ENCODE data around the gene RXRA.

RXRA gene

DNA sequence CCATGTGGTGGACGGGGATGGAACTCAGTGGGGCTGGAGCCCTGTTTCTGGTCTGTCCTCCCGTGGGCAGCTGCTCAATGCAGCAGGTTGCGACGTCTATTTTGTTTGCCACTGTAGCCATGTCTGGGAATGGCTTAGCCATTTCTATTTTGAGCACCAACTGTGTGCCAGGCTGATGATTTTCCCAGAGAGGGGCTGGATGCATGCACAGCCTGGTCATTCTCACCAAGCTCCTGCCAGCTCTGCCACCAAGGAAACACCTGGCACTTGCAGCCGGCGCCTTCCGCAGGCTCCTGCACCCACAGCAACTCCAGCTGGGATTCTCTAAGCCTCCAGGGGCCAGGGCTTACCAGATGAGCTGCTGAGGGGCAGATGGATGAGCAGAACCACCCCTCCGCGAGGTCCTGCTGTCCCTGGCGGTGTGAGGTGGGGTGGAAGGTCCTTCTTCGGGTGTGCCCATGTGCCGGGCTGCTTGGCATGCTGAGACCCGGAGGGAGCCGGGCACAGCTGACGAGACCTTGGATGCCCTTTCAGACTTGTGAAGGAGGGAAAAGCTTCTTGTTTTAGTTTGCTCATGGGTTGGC lies 151.2 kb downstream of the RXRA start:
- DNase-seq, result no peak

DNA sequence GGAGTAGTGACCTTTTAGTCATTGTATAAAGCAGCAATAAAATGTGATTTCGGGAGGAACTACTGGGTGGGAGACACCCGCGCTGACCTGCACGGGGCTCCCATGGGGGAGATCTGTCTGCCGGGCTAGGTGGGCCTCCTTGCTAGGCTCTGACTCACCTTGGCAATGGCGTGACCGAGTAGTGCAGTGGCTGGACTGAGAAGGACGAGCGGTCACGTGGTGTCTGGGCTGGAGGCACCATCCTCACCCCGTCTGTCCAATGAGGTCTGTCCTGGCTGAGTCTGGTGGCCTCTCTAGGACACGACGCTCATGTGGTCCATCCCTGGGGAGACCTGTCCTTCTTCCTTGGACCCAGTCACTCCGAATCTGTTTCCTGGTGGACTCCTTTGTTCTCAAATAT lies 151.7 kb downstream of the RXRA start:
- DNase-seq, result no peak

- no peak for DNase-seq
Measured at GRCh38 chr9:134481762-134482161, 155.5 kb downstream of the RXRA start.

- no peak for DNase-seq
Measured at GRCh38 chr9:134482226-134482625, 156.0 kb downstream of the RXRA start.

DNA sequence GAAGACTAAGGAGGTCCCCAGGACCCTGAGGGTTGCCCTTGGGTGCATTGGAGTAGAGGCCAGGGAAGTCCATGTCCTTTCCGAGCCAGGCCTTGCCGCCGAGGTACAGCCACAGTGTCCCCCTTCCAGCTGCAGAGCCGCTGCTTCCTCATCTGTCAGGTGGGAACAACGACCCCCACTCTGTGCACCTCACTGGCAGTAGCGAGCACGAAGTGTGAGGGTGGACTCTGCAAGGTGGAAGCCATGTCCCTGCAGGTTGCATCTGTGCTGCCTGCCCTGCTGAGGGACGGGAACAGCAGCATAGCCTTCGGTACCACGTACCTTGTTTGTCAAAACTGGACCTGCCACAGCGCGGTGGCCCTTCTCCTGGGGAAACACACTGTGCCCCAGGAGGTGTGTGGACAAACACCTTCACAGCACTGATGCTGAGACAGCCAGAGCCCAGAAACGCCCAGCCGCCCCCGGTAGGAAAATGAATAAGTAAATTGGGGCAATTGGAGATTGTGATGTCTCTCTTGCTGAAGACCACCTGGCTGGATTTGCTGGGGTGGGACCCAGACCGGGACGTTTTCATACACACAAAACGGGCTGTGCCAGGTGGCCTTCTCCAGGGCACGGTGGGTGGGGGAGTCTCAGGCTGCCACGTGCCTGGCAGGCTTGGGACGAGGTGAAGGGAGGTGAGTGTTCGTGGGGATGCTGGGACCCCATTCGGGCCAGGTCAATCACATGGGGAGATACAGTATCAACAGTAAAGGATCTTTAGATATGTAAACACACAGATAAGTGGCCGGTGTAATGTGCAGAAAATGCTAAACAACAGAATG lies 157.3 kb downstream of the RXRA start:
- no peak for DNase-seq

GRCh38 chr9:134484479-134484878 lies 158.2 kb downstream of the RXRA start:
- DNase-seq, result no peak

DNA sequence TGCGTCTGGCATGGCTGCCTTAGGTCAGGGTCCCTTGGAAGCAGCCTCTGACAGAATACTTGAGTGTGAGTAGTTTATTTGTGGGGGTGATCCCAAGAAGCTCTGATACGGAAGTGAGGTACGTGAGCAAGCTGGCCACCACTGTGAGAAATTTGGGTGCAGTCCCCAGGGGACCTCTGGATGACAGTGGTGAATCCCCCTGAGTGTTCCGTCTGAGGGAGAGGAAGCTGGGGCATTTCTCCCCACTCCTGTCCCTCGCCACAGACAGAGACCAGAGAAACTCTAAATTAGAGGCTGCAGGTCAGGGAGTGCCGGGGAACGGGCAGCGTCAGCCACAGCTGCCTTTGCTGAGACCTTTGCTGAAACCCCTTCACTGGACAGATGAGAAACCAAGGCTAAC lies 159.4 kb downstream of the RXRA start:
- no peak for DNase-seq

GRCh38 chr9:134486143-134486591 lies 159.9 kb downstream of the RXRA start:
- no peak for DNase-seq

DNA sequence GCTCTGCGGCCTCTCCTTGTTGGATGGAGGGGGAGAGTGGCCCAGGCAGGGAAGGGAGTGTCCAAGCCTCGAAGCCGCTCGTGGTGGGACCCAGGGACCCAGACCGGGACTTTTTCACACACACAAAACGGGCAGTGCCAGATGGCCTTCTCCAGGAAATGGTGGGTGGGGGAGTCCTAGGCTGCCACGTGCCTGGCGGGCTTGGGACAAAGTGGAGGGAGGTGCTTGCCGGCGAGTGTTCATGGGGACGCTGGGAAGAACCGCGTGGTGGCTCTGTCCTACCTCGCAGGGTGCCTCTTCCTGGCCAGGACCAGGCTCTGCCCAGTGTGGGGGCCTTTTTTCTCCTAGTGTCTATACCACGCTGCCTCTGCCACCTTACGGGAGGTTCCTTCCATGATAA lies 160.3 kb downstream of the RXRA start:
- no peak for DNase-seq
